ENCODE results near the gene IFITM10. TPM values are rescaled to one million over a fixed set of nuclear protein-coding genes. Genes with fewer than 3 reads are reported as not detected.

Gene IFITM10
- total RNA-seq, 2 experiments from 2014 or later: 0.27 to 0.29 TPM

DNA sequence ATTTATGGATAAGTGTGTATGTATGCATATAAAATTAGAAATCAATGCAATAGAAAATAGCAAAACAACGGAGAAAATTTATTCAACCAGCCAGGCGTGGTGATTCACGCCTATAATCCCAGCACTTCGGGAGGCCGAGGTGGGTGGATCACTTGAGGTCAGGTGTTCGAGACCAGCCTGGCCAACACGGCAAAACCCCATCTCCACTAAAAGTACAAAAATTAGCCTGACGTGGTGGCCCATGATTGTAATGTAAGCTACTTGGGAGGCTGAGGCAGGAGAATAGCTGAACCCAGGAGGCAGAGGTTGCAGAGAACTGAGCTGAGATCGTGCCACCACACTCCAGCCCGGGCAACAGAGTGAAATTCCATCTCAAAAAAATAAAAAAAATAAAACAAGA lies 47.9 kb downstream of the IFITM10 start:
- CTCF ChIA-PET: interaction anchor here (1.1 to 1.4 kb wide), 2 partner anchors 26 to 130 kb away, joined by 3 read pairs; no protein-coding TSS in a partner anchor
- POLR2A ChIA-PET: no interaction called here
- H3K9me3 Mint-ChIP-seq: peaks cover 10% of the 10 kb centered on the region

GRCh38 chr11:1701091-1701807 lies 49.1 kb downstream of the IFITM10 start:
- DNase-seq: peak; percentile 29
- ChIA-PET CTCF (interaction anchor here (0.6 to 6.0 kb wide), 9 partner anchors 9 to 449 kb away, joined by 3 to 48 read pairs (median 4); no protein-coding TSS in a partner anchor), POLR2A (no interaction called here)
- H3K4me1 Mint-ChIP-seq (ENCODE audit: low read depth): peaks cover 9% of the 10 kb centered on the region
- peaks cover 10% of the 10 kb centered on the region for H3K9me3 Mint-ChIP-seq
- intact Hi-C loops (cut with micrococcal nuclease): loop anchor here (10.0 kb wide), 1 partner anchor 94 kb away; no protein-coding TSS in a partner anchor
- H3K4me3 Mint-ChIP-seq: no peak overlapping the region
- no peak overlapping the region for H3K27ac Mint-ChIP-seq
- H3K36me3 Mint-ChIP-seq: peaks cover 3% of the 10 kb centered on the region
- H3K27me3 Mint-ChIP-seq: peaks cover 3% of the 10 kb centered on the region

More for the DNA sequence above, 47.9 kb downstream of the IFITM10 start:
- Mint-ChIP-seq H3K27ac (no peak overlapping the region), H3K36me3 (peaks cover 3% of the 10 kb centered on the region), H3K4me3 (no peak overlapping the region), H3K4me1 (ENCODE audit: low read depth) (peaks cover 9% of the 10 kb centered on the region), H3K27me3 (peaks cover 3% of the 10 kb centered on the region)
- DNase-seq: no peak
- intact Hi-C loops (cut with micrococcal nuclease): loop anchor here (10.0 kb wide), 1 partner anchor 92 kb away; no protein-coding TSS in a partner anchor

GRCh38 chr11:1699771-1700170 lies 50.6 kb downstream of the IFITM10 start:
- Mint-ChIP-seq H3K4me3 (no peak overlapping the region), H3K27ac (no peak overlapping the region), H3K36me3 (peaks cover 3% of the 10 kb centered on the region), H3K4me1 (ENCODE audit: low read depth) (peaks cover 9% of the 10 kb centered on the region), H3K9me3 (peaks cover 10% of the 10 kb centered on the region), H3K27me3 (peaks cover 3% of the 10 kb centered on the region)
- ChIA-PET CTCF (interaction anchor here (1.4 to 6.0 kb wide), 3 partner anchors 46 to 133 kb away, joined by 4 to 48 read pairs (median 11); no protein-coding TSS in a partner anchor), POLR2A (no interaction called here)
- intact Hi-C loops (cut with micrococcal nuclease): loop anchor here (10.0 kb wide), 1 partner anchor 95 kb away; no protein-coding TSS in a partner anchor
- no peak for DNase-seq

GRCh38 chr11:1696608-1697570 lies 53.5 kb downstream of the IFITM10 start, which contains the start of gene KRTAP5-6:
KRTAP5-6 (plus strand) TSS chr11:1697195; CDS start chr11:1697246, 51 bp downstream.
- Mint-ChIP-seq H3K27me3 (peaks cover 13% of the 10 kb centered on the region), H3K4me3 (no peak within 1 kb of the TSS), H3K36me3 (no peaks in the 10 kb centered on the region), H3K4me1 (ENCODE audit: low read depth) (peaks cover 15% of the 10 kb centered on the region), H3K27ac (no peak within 1 kb of the TSS), H3K9me3 (peaks cover 7% of the 10 kb centered on the region)
- ChIA-PET POLR2A (no interaction called here), CTCF (interaction anchor here (1.0 to 6.0 kb wide), 2 partner anchors 44 to 136 kb away, joined by 5 to 48 read pairs; no protein-coding TSS in a partner anchor)
- no peak for DNase-seq
- intact Hi-C loops (cut with micrococcal nuclease): no loop called here

DNA sequence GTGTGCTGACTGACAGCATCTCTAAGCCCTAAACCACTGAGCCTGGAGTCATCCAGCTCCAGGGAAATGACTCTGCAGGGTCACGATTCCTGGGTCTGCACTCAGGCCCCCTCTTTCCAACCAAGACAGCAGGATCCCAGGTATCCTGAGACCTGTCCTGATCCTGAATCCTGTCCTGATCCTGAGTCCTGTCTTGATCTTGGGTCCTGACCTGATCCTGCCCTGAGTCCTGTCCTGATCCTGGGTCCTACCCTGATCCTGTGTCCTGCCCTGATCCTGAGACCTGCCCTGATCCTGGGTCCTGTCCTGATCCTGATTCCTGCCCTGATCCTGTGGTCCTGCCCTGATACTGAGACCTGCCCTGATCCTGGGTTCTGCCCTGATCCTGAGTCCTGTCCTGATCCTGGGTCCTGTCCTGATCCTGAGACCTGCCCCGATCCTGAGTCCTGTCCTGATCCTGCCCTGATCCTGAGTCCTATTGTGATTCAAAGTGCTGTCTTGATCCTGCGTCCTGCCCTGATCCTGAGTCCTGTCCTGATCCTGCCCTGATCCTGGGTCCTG lies 54.8 kb downstream of the IFITM10 start:
- ChIA-PET POLR2A (no interaction called here), CTCF (interaction anchor here (0.7 to 6.4 kb wide), 5 partner anchors 41 to 456 kb away, joined by 3 to 488 read pairs (median 104); partner anchors contain the start of gene SYT8)
- DNase-seq: no peak
- intact Hi-C loops (cut with micrococcal nuclease): no loop called here
- H3K4me3 Mint-ChIP-seq: no peak overlapping the region
- H3K27me3 Mint-ChIP-seq: peaks cover 19% of the 10 kb centered on the region
- no peaks in the 10 kb centered on the region for H3K36me3 Mint-ChIP-seq
- peaks cover 7% of the 10 kb centered on the region for H3K4me1 Mint-ChIP-seq (ENCODE audit: low read depth)
- no peaks in the 10 kb centered on the region for H3K9me3 Mint-ChIP-seq
- H3K27ac Mint-ChIP-seq: no peak overlapping the region

DNA sequence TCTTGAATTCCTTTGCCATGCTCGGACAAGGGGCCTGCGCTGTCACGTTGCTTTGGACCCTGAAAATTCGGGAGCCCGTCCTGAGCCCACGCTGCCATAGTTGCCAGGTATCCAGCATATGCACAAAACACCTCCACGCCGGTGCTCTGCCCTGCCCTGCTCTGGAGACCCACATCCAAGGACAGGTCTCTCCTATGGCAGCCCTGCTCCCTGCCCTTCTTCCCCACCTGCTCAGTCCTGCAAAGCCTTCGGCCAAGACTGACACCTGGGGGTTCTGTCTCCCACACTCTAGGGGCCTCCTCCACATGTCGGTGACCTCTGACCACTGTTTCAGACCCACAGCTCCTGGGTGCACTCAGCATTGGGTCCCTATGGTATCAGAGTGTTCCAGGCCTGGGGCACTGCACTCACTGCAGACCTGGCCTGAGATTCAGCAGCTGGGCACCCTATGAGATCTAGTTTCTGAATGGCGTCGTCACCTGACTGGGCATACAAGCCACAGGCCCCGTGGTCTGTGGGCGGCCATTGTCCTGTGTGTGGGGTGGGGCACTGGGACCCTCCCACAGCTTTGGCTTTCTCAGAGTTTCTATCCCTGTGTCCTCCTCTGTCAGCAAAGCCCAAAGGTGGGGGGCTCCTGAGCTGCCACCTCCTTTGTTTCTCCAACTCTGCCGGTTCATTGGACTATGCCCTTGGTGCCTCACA lies 55.4 kb downstream of the IFITM10 start:
- Mint-ChIP-seq H3K4me1 (ENCODE audit: low read depth) (peaks cover 6% of the 10 kb centered on the region), H3K27me3 (peaks cover 23% of the 10 kb centered on the region), H3K36me3 (no peaks in the 10 kb centered on the region), H3K4me3 (no peak overlapping the region), H3K9me3 (no peaks in the 10 kb centered on the region), H3K27ac (no peak overlapping the region)
- intact Hi-C loops (cut with micrococcal nuclease): loop anchor here (1.0 to 5.0 kb wide), 3 partner anchors 43 to 457 kb away; no protein-coding TSS in a partner anchor
- ChIA-PET POLR2A (interaction anchor here (1.6 kb wide), 1 partner anchor 138 kb away, joined by 19 read pairs; no protein-coding TSS in a partner anchor), CTCF (interaction anchor here (0.7 to 6.4 kb wide), 29 partner anchors 9 to 462 kb away, joined by 3 to 488 read pairs (median 7); partner anchors contain the start of genes SYT8 and TNNI2)
- DNase-seq: no peak

GRCh38 chr11:1694064-1694845 lies 56.1 kb downstream of the IFITM10 start:
- CTCF ChIA-PET: interaction anchor here (0.6 to 6.4 kb wide), 76 partner anchors 8 to 847 kb away, joined by 3 to 488 read pairs (median 5); partner anchors contain the start of genes LSP1, SYT8 and TNNI2
- H3K4me3 Mint-ChIP-seq: no peak overlapping the region
- H3K9me3 Mint-ChIP-seq: no peaks in the 10 kb centered on the region
- peaks cover 6% of the 10 kb centered on the region for H3K4me1 Mint-ChIP-seq (ENCODE audit: low read depth)
- H3K36me3 Mint-ChIP-seq: no peaks in the 10 kb centered on the region
- peak; percentile 85 for DNase-seq
- no peak overlapping the region for H3K27ac Mint-ChIP-seq
- H3K27me3 Mint-ChIP-seq: peaks cover 27% of the 10 kb centered on the region
- intact Hi-C loops (cut with micrococcal nuclease): loop anchor here (1.0 to 5.0 kb wide), 3 partner anchors 42 to 458 kb away; no protein-coding TSS in a partner anchor
- POLR2A ChIA-PET: interaction anchor here (1.1 to 1.6 kb wide), 3 partner anchors 42 to 457 kb away, joined by 3 to 19 read pairs (median 3); no protein-coding TSS in a partner anchor

DNA sequence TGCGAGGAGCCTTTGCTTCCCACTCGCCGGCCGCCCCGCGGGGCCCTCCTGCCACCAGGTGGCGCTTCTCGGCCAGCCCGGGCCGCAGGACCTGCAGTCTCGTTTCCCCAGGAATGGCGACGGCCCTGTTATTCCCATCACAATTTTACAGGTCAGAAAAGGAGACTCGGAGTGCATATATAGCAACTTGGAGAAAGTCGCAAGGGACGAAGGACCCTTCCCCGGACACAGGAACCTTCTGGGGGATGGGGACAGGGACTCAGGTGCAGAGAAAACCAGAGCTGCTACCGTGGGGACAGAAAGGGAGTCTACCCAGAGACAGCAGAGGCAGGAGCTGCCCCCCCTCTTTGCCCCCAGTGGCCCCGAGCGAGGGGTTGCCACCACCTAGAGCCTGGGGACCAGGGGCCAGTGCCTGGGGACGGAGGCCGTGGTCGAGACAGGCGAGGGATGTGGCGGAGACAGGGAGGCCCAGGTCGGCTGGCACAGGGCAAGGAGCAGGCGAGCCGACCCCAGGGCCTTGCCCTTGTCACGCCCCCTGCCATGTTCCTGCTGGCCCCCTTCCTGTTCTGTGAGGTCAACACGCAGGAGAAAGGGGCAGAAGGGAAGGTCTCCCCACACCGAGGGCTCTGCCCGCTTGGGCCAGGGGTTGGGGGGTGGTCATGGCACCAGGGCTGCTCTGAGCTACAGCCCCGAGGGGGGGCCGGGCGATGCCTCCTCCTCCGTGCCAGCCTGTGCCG lies 56.9 kb downstream of the IFITM10 start:
- no peaks in the 10 kb centered on the region for H3K9me3 Mint-ChIP-seq
- POLR2A ChIA-PET: interaction anchor here (1.1 to 1.6 kb wide), 3 partner anchors 41 to 458 kb away, joined by 3 to 19 read pairs (median 3); no protein-coding TSS in a partner anchor
- H3K36me3 Mint-ChIP-seq: no peaks in the 10 kb centered on the region
- no peak overlapping the region for H3K27ac Mint-ChIP-seq
- H3K4me1 Mint-ChIP-seq (ENCODE audit: low read depth): peaks cover 6% of the 10 kb centered on the region
- H3K4me3 Mint-ChIP-seq: peak overlapping the region; percentile 61
- peaks cover 30% of the 10 kb centered on the region for H3K27me3 Mint-ChIP-seq
- intact Hi-C loops (cut with micrococcal nuclease): loop anchor here (1.0 to 5.0 kb wide), 3 partner anchors 41 to 459 kb away; no protein-coding TSS in a partner anchor
- CTCF ChIA-PET: interaction anchor here (0.7 to 6.4 kb wide), 74 partner anchors 8 to 847 kb away, joined by 3 to 488 read pairs (median 6); partner anchors contain the start of genes LSP1 and SYT8
- DNase-seq: peak; percentile 80

DNA sequence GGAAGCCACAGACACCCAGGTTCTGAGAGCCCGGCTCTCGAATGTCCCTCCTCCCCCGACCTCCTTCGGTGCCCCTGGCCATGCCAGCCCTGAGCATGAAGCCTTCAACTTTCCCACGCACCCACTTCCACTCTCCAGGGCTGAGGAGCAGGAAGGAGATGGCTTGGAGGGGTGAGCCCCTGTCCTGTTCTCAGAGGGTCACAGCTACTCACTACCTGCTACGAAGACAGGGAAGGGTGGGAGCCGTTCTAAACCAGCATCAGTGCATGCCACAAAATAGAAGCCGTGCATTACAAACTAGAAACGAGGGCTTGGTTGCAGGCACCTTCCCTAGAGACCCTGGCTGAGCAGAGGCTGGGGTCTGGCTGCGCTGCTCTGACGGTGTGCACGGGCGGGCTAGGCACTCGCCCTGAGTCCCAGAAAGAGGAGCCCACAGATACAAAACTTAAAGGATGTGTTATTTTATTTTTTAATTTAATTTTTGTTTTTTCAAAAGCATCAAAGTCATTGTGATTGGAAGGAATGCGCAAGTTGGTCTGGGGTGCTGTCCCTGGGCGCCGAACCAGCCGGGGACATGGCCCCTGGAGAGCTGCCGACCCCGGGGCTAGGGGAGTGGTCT lies 57.6 kb downstream of the IFITM10 start:
- intact Hi-C loops (cut with micrococcal nuclease): loop anchor here (5.0 kb wide), 2 partner anchors 41 to 459 kb away; no protein-coding TSS in a partner anchor
- ChIA-PET CTCF (interaction anchor here (0.9 to 6.4 kb wide), 29 partner anchors 8 to 685 kb away, joined by 3 to 488 read pairs (median 8); partner anchors contain the start of gene SYT8), POLR2A (interaction anchor here (1.4 kb wide), 1 partner anchor 40 kb away, joined by 3 read pairs; no protein-coding TSS in a partner anchor)
- H3K36me3 Mint-ChIP-seq: no peaks in the 10 kb centered on the region
- H3K4me3 Mint-ChIP-seq: no peak overlapping the region
- H3K4me1 Mint-ChIP-seq (ENCODE audit: low read depth): peaks cover 6% of the 10 kb centered on the region
- no peak for DNase-seq
- peaks cover 31% of the 10 kb centered on the region for H3K27me3 Mint-ChIP-seq
- no peak overlapping the region for H3K27ac Mint-ChIP-seq
- no peaks in the 10 kb centered on the region for H3K9me3 Mint-ChIP-seq
